HCT116 (cell line): ENCODE measurements around the gene BTNL8.

Source experiments
- CBX3 ChIP-seq: IDR thresholded peaks from 2 replicates; pipeline ENCODE4 v1.6.1; 2012; ENCODE audit warnings: low read depth
- CEBPB ChIP-seq: IDR thresholded peaks from 2 replicates; pipeline ENCODE4 v1.6.1; 2012; ENCODE audit warnings: low read depth
- CTCF ChIP-seq, 3 experiments: fragments of 200-600 bp in 1 of 3; sonication (generic) in 1 of 3; IDR thresholded peaks in 2 of 3; conservative IDR thresholded peaks in 1 of 3; 2 replicates each; pipeline ENCODE4 v1.5.1; 2012 to 2017; ENCODE audit warnings: low read depth in 2 of 3, low read length in 2 of 3, antibody characterized with exemption in 1 of 3, borderline replicate concordance in 1 of 3, control low read depth in 1 of 3, mild to moderate bottlenecking in 1 of 3, mixed read lengths in 1 of 3, mixed run types in 1 of 3, moderate library complexity in 1 of 3; ENCODE audit not compliant: insufficient read depth in 1 of 3
- EGR1 ChIP-seq: IDR thresholded peaks from 2 replicates; pipeline ENCODE4 v1.6.1; 2012; ENCODE audit warnings: low read depth
- EZH2 ChIP-seq: fragments of 200-600 bp; sonication (generic); IDR thresholded peaks from 2 replicates; pipeline ENCODE4 v1.6.1; 2017; ENCODE audit warnings: antibody characterized with exemption, mixed run types
- MAX ChIP-seq: IDR thresholded peaks from 2 replicates; pipeline ENCODE4 v1.6.1; 2012
- POLR2A ChIP-seq: IDR thresholded peaks from 2 replicates; pipeline ENCODE4 v1.7.0; 2011; ENCODE audit warnings: borderline replicate concordance; ENCODE audit not compliant: insufficient read depth, insufficient read length; ENCODE audit errors: extremely low read depth
- POLR2AphosphoS5 ChIP-seq: IDR thresholded peaks from 2 replicates; pipeline ENCODE4 v1.6.1; 2011; ENCODE audit warnings: mild to moderate bottlenecking, low read depth, low read length, moderate library complexity
- REST ChIP-seq: IDR thresholded peaks from 2 replicates; pipeline ENCODE4 v1.6.1; 2012; ENCODE audit warnings: low read depth
- SP1 ChIP-seq: IDR thresholded peaks from 2 replicates; pipeline ENCODE4 v1.6.1; 2012; ENCODE audit warnings: low read depth
- SRF ChIP-seq: IDR thresholded peaks from 2 replicates; pipeline ENCODE4 v1.6.1; 2012; ENCODE audit warnings: low read depth
- TCF7L2 ChIP-seq: IDR thresholded peaks from 2 replicates; pipeline ENCODE4 v1.7.0; 2011; ENCODE audit warnings: borderline replicate concordance, inconsistent platforms; ENCODE audit not compliant: insufficient read depth, insufficient read length; ENCODE audit errors: extremely low read depth
- YY1 ChIP-seq: IDR thresholded peaks from 2 replicates; pipeline ENCODE4 v1.6.1; 2011; ENCODE audit warnings: low read length, low read depth, moderate library complexity, mild to moderate bottlenecking; ENCODE audit not compliant: insufficient replicate concordance; ENCODE audit errors: extremely low read depth
- ZBTB33 ChIP-seq: IDR thresholded peaks from 2 replicates; pipeline ENCODE4 v1.6.1; 2011; ENCODE audit warnings: mild to moderate bottlenecking, low read length, moderate library complexity; ENCODE audit not compliant: insufficient replicate concordance; ENCODE audit errors: extremely low read depth

- TF ChIP-seq YY1 (no peak), EGR1 (no peak), CEBPB (no peak), POLR2AphosphoS5 (no peak), EZH2 (no peak), SRF (no peak), POLR2A (no peak), MAX (no peak), SP1 (no peak), CTCF (IDR thresholded peaks at IDR 0.05 in 2 of 3, conservative IDR thresholded peaks at IDR 0.05 in 1 of 3; ENCODE audit: borderline replicate concordance in 1 of 3, insufficient read depth in 1 of 3, low read depth in 2 of 3, low read length in 2 of 3) (no peak), ZBTB33 (no peak), REST (no peak), TCF7L2 (no peak), CBX3 (no peak)
These were observed 19.4 kb downstream of the BTNL8 start for GRCh38 chr5:180918380-180918779.
